ENCODE results near the gene MSANTD2.

DNA sequence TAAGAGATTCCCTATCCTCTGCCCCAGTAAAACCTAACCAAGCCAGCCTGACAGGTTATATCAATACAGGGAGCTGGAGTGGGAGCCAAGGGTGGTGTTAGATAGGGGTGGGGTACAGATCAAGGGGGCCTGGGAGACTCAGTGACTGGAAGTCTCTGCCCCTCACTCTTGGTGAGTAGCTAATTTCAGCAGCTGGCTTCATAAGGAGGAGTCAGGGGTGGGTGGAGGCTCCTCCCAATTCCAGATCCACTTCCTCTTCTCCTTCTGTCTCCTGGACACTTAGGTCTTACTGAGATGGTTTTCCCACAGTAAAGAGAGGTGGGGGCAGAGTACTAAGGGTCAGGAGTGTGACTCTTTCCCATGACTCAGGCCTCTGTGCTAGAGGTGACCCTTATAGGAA is 47.0 kb downstream of the MSANTD2 start:
- TF ChIP-seq, protein P1, sequence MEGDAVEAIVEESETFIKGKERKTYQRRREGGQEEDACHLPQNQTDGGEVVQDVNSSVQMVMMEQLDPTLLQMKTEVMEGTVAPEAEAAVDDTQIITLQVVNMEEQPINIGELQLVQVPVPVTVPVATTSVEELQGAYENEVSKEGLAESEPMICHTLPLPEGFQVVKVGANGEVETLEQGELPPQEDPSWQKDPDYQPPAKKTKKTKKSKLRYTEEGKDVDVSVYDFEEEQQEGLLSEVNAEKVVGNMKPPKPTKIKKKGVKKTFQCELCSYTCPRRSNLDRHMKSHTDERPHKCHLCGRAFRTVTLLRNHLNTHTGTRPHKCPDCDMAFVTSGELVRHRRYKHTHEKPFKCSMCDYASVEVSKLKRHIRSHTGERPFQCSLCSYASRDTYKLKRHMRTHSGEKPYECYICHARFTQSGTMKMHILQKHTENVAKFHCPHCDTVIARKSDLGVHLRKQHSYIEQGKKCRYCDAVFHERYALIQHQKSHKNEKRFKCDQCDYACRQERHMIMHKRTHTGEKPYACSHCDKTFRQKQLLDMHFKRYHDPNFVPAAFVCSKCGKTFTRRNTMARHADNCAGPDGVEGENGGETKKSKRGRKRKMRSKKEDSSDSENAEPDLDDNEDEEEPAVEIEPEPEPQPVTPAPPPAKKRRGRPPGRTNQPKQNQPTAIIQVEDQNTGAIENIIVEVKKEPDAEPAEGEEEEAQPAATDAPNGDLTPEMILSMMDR (IDR thresholded peaks at IDR 0.05), result no peak
- TF ChIP-seq POLR2A (IDR thresholded peaks at IDR 0.05), result no peak

Measured in breast epithelium (tissue), 3 donors.